NCI-H510A (cell line): ENCODE data around the gene CFAP77.

Experiments
- DNase-seq: peaks from one replicate; lab custom pipeline; 2025; lab: John Stamatoyannopoulos, UW

CFAP77 gene

GRCh38 chr9:132408521-132408920 lies 1.5 kb upstream of the CFAP77 start:
- DNase-seq = no peak

GRCh38 chr9:132410642-132411041 lies 631 bp downstream of the CFAP77 start:
- DNase-seq = no peak

GRCh38 chr9:132411091-132411508 lies 1.1 kb downstream of the CFAP77 start:
- peak; percentile 77 for DNase-seq

GRCh38 chr9:132412089-132412488 lies 2.1 kb downstream of the CFAP77 start:
- no peak for DNase-seq

- no peak for DNase-seq
Observed at GRCh38 chr9:132413926-132414325, 3.9 kb downstream of the CFAP77 start.

GRCh38 chr9:132414731-132415130 lies 4.7 kb downstream of the CFAP77 start:
- DNase-seq = no peak

- no peak for DNase-seq
Observed at GRCh38 chr9:132415181-132415580, 5.2 kb downstream of the CFAP77 start.

GRCh38 chr9:132418726-132419363 lies 8.8 kb downstream of the CFAP77 start:
- DNase-seq = no peak

- DNase-seq = no peak
Observed at GRCh38 chr9:132422574-132422973, 12.6 kb downstream of the CFAP77 start.

- no peak for DNase-seq
Observed at GRCh38 chr9:132423503-132423902, 13.5 kb downstream of the CFAP77 start.

GRCh38 chr9:132424857-132425674 lies 15.1 kb downstream of the CFAP77 start:
- no peak for DNase-seq

GRCh38 chr9:132425675-132426062 lies 15.7 kb downstream of the CFAP77 start:
- no peak for DNase-seq

- DNase-seq = no peak
Observed at GRCh38 chr9:132426639-132427414, 16.8 kb downstream of the CFAP77 start.

GRCh38 chr9:132430998-132431397 lies 21.0 kb downstream of the CFAP77 start:
- no peak for DNase-seq

- DNase-seq = no peak
Observed at GRCh38 chr9:132434881-132435280, 24.9 kb downstream of the CFAP77 start.

- DNase-seq = no peak
Observed at GRCh38 chr9:132439153-132439552, 29.1 kb downstream of the CFAP77 start.

- no peak for DNase-seq
Observed at GRCh38 chr9:132440735-132441134, 30.7 kb downstream of the CFAP77 start.

- DNase-seq = no peak
Observed at GRCh38 chr9:132441404-132441803, 31.4 kb downstream of the CFAP77 start.

- DNase-seq = peak; percentile 50
Observed at GRCh38 chr9:132443951-132444607, 34.1 kb downstream of the CFAP77 start.

- DNase-seq = no peak
Observed at GRCh38 chr9:132446887-132447286, 36.9 kb downstream of the CFAP77 start.

GRCh38 chr9:132447346-132447745 lies 37.3 kb downstream of the CFAP77 start:
- DNase-seq = no peak

GRCh38 chr9:132447902-132448301 lies 37.9 kb downstream of the CFAP77 start:
- no peak for DNase-seq
